SK-N-SH treated with all-trans-retinoic acid at 6 μM for 48 hours (cell line): ENCODE data around the gene NHS.

ENCODE experiments used
- BACH2 ChIP-seq: fragments of 250-450 bp; sonication (Bioruptor Pico); IDR thresholded peaks from 2 replicates; pipeline ENCODE4 v1.9.0; 2021; ENCODE audit warnings: mild to moderate bottlenecking, borderline replicate concordance
- CREB5 ChIP-seq: fragments of 250-450 bp; sonication (Bioruptor Pico); IDR thresholded peaks from 2 replicates; pipeline ENCODE4 v1.5.1; 2020; ENCODE audit warnings: low read depth, mild to moderate bottlenecking, moderate library complexity
- ISL1 ChIP-seq: fragments of 250-450 bp; sonication (Bioruptor Pico); IDR thresholded peaks from 2 replicates; pipeline ENCODE4 v2.1.2; 2022; ENCODE audit warnings: mild to moderate bottlenecking, moderate library complexity
- OSR1 ChIP-seq: fragments of 250-450 bp; sonication (Bioruptor Pico); IDR thresholded peaks from 2 replicates; pipeline ENCODE4 v1.8.0; 2022; ENCODE audit warnings: moderate library complexity, mild to moderate bottlenecking, inconsistent platforms
- PATZ1 ChIP-seq: fragments of 250-450 bp; sonication (Bioruptor Pico); IDR thresholded peaks from 2 replicates; pipeline ENCODE4 v1.8.0; 2020; ENCODE audit warnings: mild to moderate bottlenecking, moderate library complexity, borderline replicate concordance
- TCF4 ChIP-seq: fragments of 250-450 bp; sonication (Bioruptor Pico); IDR thresholded peaks from 2 replicates; pipeline ENCODE4 v1.8.0; 2021; ENCODE audit warnings: mild to moderate bottlenecking, moderate library complexity, borderline replicate concordance
- TOX ChIP-seq: fragments of 250-450 bp; sonication (Bioruptor Pico); IDR thresholded peaks from 2 replicates; pipeline ENCODE4 v1.8.0; 2021; ENCODE audit warnings: mild to moderate bottlenecking, moderate library complexity, borderline replicate concordance
- ZC3H10 ChIP-seq: fragments of 250-450 bp; sonication (Bioruptor Pico); IDR thresholded peaks from 2 replicates; pipeline ENCODE4 v1.5.1; 2021; ENCODE audit warnings: mild to moderate bottlenecking, moderate library complexity
- ZFP3 ChIP-seq: fragments of 250-450 bp; sonication (Bioruptor Pico); IDR thresholded peaks from 2 replicates; pipeline ENCODE4 v1.5.0; 2020; ENCODE audit warnings: mild to moderate bottlenecking, moderate library complexity

GRCh38 chrX:17774053-17774452 is 399.1 kb downstream of the NHS start:
- no peak for TF ChIP-seq CREB5 (CRISPR knock-in tag)
- TF ChIP-seq ISL1 (CRISPR knock-in tag) = no peak
- no peak for TF ChIP-seq PATZ1
- TF ChIP-seq TOX (CRISPR knock-in tag) = no peak
- TF ChIP-seq OSR1 (CRISPR knock-in tag) = no peak
- no peak for TF ChIP-seq ZFP3 (CRISPR knock-in tag)
- TF ChIP-seq ZC3H10 (CRISPR knock-in tag) = no peak
- TF ChIP-seq BACH2 = no peak
- no peak for TF ChIP-seq TCF4 (CRISPR knock-in tag)
